C4-2B (cell line): Measurements from ENCODE around the gene TFPI2.

ENCODE experiments used
- ZFX ChIP-seq: fragments of 450-650 bp; IDR thresholded peaks from 2 replicates; pipeline ENCODE4 v1.6.1; 2017
- TF ChIP-seq, protein P1 (sequence below): fragments of 450-650 bp; conservative IDR thresholded peaks from 2 replicates; pipeline ENCODE4 v1.5.1; 2017; ENCODE audit warnings: mild to moderate bottlenecking

DNA sequence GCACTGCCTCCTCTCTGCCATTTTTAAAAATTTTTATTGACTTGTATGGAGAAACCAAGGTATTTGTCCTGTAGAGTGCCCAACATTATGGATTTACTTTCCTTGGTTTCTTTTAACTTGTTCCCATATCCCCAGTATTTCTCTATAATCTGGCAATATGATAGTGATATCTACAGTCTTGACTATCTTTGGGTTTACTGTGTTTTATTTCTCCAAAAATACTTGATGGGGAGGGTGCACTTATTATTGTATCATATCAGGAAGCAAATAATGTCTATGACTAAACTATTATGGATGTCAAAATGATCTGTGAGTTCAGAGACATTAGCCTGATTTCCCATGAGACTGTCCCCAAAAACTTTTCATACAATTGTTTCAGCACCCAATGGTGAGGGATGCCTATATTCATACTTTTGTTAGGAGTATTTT is 6.6 kb downstream of the TFPI2 start:
- TF ChIP-seq, protein P1, sequence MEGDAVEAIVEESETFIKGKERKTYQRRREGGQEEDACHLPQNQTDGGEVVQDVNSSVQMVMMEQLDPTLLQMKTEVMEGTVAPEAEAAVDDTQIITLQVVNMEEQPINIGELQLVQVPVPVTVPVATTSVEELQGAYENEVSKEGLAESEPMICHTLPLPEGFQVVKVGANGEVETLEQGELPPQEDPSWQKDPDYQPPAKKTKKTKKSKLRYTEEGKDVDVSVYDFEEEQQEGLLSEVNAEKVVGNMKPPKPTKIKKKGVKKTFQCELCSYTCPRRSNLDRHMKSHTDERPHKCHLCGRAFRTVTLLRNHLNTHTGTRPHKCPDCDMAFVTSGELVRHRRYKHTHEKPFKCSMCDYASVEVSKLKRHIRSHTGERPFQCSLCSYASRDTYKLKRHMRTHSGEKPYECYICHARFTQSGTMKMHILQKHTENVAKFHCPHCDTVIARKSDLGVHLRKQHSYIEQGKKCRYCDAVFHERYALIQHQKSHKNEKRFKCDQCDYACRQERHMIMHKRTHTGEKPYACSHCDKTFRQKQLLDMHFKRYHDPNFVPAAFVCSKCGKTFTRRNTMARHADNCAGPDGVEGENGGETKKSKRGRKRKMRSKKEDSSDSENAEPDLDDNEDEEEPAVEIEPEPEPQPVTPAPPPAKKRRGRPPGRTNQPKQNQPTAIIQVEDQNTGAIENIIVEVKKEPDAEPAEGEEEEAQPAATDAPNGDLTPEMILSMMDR: no peak
- no peak for TF ChIP-seq ZFX
